HEK293T (cell line): ENCODE data around the gene ARMC12.

Experiments
- ARNT ChIP-seq: fragments of 450-650 bp; IDR thresholded peaks from 2 replicates; pipeline ENCODE4 v1.6.1; 2017; ENCODE audit warnings: mild to moderate bottlenecking
- CTBP1 ChIP-seq: fragments of 450-650 bp; IDR thresholded peaks from 2 replicates; pipeline ENCODE4 v1.6.1; 2016; ENCODE audit warnings: borderline replicate concordance
- FOXK2 ChIP-seq: fragments of 450-650 bp; IDR thresholded peaks from 2 replicates; pipeline ENCODE4 v1.6.1; 2016; ENCODE audit warnings: mild to moderate bottlenecking
- FOXM1 ChIP-seq: fragments of 450-650 bp; IDR thresholded peaks from 2 replicates; pipeline ENCODE4 v1.6.1; 2017; ENCODE audit warnings: mild to moderate bottlenecking, borderline replicate concordance
- L3MBTL2 ChIP-seq: fragments of 450-650 bp; conservative IDR thresholded peaks from 2 replicates; pipeline ENCODE4 v1.6.1; 2016; ENCODE audit warnings: mild to moderate bottlenecking
- NFRKB ChIP-seq: fragments of 450-650 bp; IDR thresholded peaks from 2 replicates; pipeline ENCODE4 v1.6.1; 2016; ENCODE audit warnings: mild to moderate bottlenecking, moderate library complexity
- SP1 ChIP-seq: fragments of 450-650 bp; IDR thresholded peaks from 2 replicates; pipeline ENCODE4 v1.6.1; 2017
- TARDBP ChIP-seq: fragments of 450-650 bp; IDR thresholded peaks from 2 replicates; pipeline ENCODE4 v1.6.1; 2016
- ZNF384 ChIP-seq: fragments of 450-650 bp; IDR thresholded peaks from 2 replicates; pipeline ENCODE4 v1.6.1; 2016

DNA sequence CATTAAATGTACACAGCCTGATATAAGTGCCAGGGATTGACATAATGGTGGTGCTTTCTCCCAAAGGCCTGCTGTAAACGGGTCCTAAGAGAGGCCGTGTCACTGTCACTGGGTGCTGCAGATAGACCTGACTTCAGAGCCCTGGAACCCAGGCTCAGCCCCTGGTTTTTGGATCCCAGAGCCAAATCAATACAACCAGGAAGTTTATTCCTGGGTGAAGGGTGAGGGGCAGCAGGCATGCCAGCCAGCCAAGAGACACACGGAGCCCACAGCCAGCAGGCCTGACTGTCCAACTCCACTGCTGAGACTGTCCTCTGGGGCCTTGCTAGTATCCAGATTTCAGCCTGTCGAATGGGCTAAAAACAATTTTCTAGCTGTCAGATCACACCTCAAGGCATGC, 12.8 kb upstream of the ARMC12 start:
- TF ChIP-seq FOXM1 (no peak), L3MBTL2 (no peak), SP1 (no peak), FOXK2 (no peak), CTBP1 (no peak), TARDBP (no peak), NFRKB (no peak), ARNT (no peak), ZNF384 (no peak)
